OCI-LY7 (cell line): Measurements from ENCODE around the gene ACP4. TPM values are rescaled to one million over a fixed set of nuclear protein-coding genes. Genes with fewer than 3 reads are reported as not detected.

Experiments used
- BruUV-seq: library from RNA; stranded (reverse); fragments of 400-500 nt; replicated peaks from 2 replicates; lab custom pipeline; 2021; lab: Mats Ljungman, UMichigan
- CTCF ChIA-PET: fragments of 300-600 bp; sonication (Branson Sonifier 250); formaldehyde crosslinking; loops from one replicate; lab custom pipeline; 2022; ENCODE audit warnings: antibody characterized with exemption; ENCODE audit not compliant: unreplicated experiment; lab: Charles Lee
- POLR2A ChIA-PET: fragments of 300-600 bp; sonication (Branson Sonifier 250); formaldehyde crosslinking; loops from one replicate; lab custom pipeline; 2022; ENCODE audit warnings: antibody characterized with exemption; lab: Charles Lee
- DNase-seq: peaks from one replicate; pipeline ENCODE4 v3.0.0-alpha.2; 2015; ENCODE audit warnings: low spot score
- H2AFZ ChIP-seq: fragments of 200-600 bp; sonication (generic), shearing (Covaris generic); 2 replicates; pipeline ENCODE4 v1.6.1; 2014; ENCODE audit warnings: mild to moderate bottlenecking, antibody characterized with exemption, low read length, moderate library complexity
- H3K27ac ChIP-seq: fragments of 200-600 bp; sonication (generic); 2 replicates; pipeline ENCODE4 v1.5.1; 2014; ENCODE audit warnings: mixed run types, low read depth, mild to moderate bottlenecking, moderate library complexity, low read length, inconsistent platforms; ENCODE audit not compliant: poor library complexity, severe bottlenecking
- H3K36me3 ChIP-seq: fragments of 200-600 bp; sonication (generic); 2 replicates; pipeline ENCODE4 v1.6.1; 2014; ENCODE audit warnings: mild to moderate bottlenecking, antibody characterized with exemption, low read length, moderate library complexity, mixed read lengths; ENCODE audit not compliant: insufficient read depth
- H3K4me1 ChIP-seq: fragments of 200-600 bp; sonication (generic); 2 replicates; pipeline ENCODE4 v1.5.1; 2014; ENCODE audit warnings: mild to moderate bottlenecking, low read length; ENCODE audit not compliant: insufficient read depth, poor library complexity, severe bottlenecking
- H3K4me2 ChIP-seq: fragments of 200-600 bp; sonication (generic); 2 replicates; pipeline ENCODE4 v1.6.1; 2014; ENCODE audit warnings: mild to moderate bottlenecking, low read length
- H3K4me3 ChIP-seq: fragments of 200-600 bp; sonication (generic); 2 replicates; pipeline ENCODE4 v1.5.1; 2014; ENCODE audit warnings: mild to moderate bottlenecking, low read depth, low read length; ENCODE audit not compliant: poor library complexity, severe bottlenecking
- H3K79me2 ChIP-seq: fragments of 200-600 bp; sonication (generic); 2 replicates; pipeline ENCODE4 v1.6.1; 2016; ENCODE audit warnings: low read depth, mild to moderate bottlenecking, low read length, moderate library complexity, mixed read lengths; ENCODE audit not compliant: insufficient read depth
- H3K9me2 ChIP-seq: fragments of 200-600 bp; sonication (generic); 2 replicates; pipeline ENCODE4 v1.6.1; 2016; ENCODE audit warnings: mild to moderate bottlenecking, low read length, mixed read lengths; ENCODE audit not compliant: insufficient read depth
- H3K9me3 ChIP-seq: fragments of 200-600 bp; sonication (generic); 2 replicates; pipeline ENCODE4 v1.6.1; 2014; ENCODE audit warnings: mild to moderate bottlenecking, mixed run types, low read length, mixed read lengths
- H4K20me1 ChIP-seq: fragments of 200-600 bp; sonication (generic); 2 replicates; pipeline ENCODE4 v1.6.1; 2014; ENCODE audit warnings: mild to moderate bottlenecking, antibody characterized with exemption, low read length, moderate library complexity, mixed read lengths; ENCODE audit not compliant: insufficient read depth
- CTCF ChIP-seq: fragments of 200-600 bp; sonication (generic); conservative IDR thresholded peaks from 2 replicates; pipeline ENCODE4 v1.5.1; 2014; ENCODE audit warnings: mild to moderate bottlenecking, antibody characterized with exemption, low read length, moderate library complexity, mixed read lengths
- EZH2phosphoT487 ChIP-seq: fragments of 200-600 bp; sonication (generic); IDR thresholded peaks from 2 replicates; pipeline ENCODE4 v1.6.1; 2018; ENCODE audit warnings: low read depth, borderline replicate concordance, mild to moderate bottlenecking, mixed run types, antibody characterized with exemption, low read length, moderate library complexity, mixed read lengths
- intact Hi-C: fragments of 100-400 bp; cut with micrococcal nuclease; formaldehyde crosslinking; loops from one replicate; pipeline ENCODE4 v1.10.0; 2022; ENCODE audit not compliant: unreplicated experiment
- total RNA-seq, 2 experiments: library from RNA; depleted of rRNA in 1 of 2; stranded (reverse); fragments of >200 nt in 1 of 2; shearing (Covaris generic) in 1 of 2; gene quantifications; 2 replicates each; pipeline ENCODE4 v1.2.3, GENCODE V29; 2014 to 2022

ACP4 gene
- total RNA-seq, 2 experiments from 2014 or later = not detected

- Histone ChIP-seq H3K9me3 (no peaks in the 10 kb centered on the region), H3K27ac (no peak overlapping the region), H3K36me3 (peaks cover 18% of the 10 kb centered on the region), H3K79me2 (no peaks in the 10 kb centered on the region), H3K4me2 (no peak overlapping the region), H3K4me3 (no peak overlapping the region), H3K9me2 (no peaks in the 10 kb centered on the region), H3K4me1 (peaks cover 8% of the 10 kb centered on the region), H2AFZ (no peak overlapping the region), H4K20me1 (0 out of 2 replicates have a peak, but pooled peaks cover under 1% of the 10 kb centered on the region)
- ChIA-PET POLR2A (interaction anchor here (1.2 kb wide), 1 partner anchor 78 kb away, joined by 3 read pairs; no protein-coding TSS in a partner anchor), CTCF (no interaction called here)
- no peak for TF ChIP-seq CTCF
- TF ChIP-seq EZH2phosphoT487 = no peak
- no peak for DNase-seq
- BruUV-seq = no TSS peak
- intact Hi-C loops = no loop called here
Observed at GRCh38 chr19:50791594-50792271, 1.5 kb downstream of the ACP4 start.

- Histone ChIP-seq H3K36me3 (peaks cover 26% of the 10 kb centered on the region), H3K9me2 (no peaks in the 10 kb centered on the region), H2AFZ (no peak overlapping the region), H3K27ac (no peak overlapping the region), H3K4me1 (peaks cover 8% of the 10 kb centered on the region), H3K79me2 (no peaks in the 10 kb centered on the region), H3K4me2 (no peak overlapping the region), H3K4me3 (no peak overlapping the region), H3K9me3 (no peaks in the 10 kb centered on the region), H4K20me1 (0 out of 2 replicates have a peak, but pooled peaks cover 6% of the 10 kb centered on the region)
- intact Hi-C loops = no loop called here
- BruUV-seq = no TSS peak
- ChIA-PET POLR2A (interaction anchor here (1.2 kb wide), 1 partner anchor 79 kb away, joined by 3 read pairs; no protein-coding TSS in a partner anchor), CTCF (no interaction called here)
- DNase-seq = no peak
- TF ChIP-seq CTCF = no peak
Observed at GRCh38 chr19:50792272-50793250, 2.3 kb downstream of the ACP4 start.
